ENCODE data around the gene RPL3. TPM values are rescaled to one million over a fixed set of nuclear protein-coding genes. Genes with fewer than 3 reads are reported as not detected.
A peak's percentile ranks its signal among the peaks of the same experiment; 100 is the strongest.

The RPL3 gene
- total RNA-seq, 1 experiment from 2014 or later = 3,475 TPM

DNA sequence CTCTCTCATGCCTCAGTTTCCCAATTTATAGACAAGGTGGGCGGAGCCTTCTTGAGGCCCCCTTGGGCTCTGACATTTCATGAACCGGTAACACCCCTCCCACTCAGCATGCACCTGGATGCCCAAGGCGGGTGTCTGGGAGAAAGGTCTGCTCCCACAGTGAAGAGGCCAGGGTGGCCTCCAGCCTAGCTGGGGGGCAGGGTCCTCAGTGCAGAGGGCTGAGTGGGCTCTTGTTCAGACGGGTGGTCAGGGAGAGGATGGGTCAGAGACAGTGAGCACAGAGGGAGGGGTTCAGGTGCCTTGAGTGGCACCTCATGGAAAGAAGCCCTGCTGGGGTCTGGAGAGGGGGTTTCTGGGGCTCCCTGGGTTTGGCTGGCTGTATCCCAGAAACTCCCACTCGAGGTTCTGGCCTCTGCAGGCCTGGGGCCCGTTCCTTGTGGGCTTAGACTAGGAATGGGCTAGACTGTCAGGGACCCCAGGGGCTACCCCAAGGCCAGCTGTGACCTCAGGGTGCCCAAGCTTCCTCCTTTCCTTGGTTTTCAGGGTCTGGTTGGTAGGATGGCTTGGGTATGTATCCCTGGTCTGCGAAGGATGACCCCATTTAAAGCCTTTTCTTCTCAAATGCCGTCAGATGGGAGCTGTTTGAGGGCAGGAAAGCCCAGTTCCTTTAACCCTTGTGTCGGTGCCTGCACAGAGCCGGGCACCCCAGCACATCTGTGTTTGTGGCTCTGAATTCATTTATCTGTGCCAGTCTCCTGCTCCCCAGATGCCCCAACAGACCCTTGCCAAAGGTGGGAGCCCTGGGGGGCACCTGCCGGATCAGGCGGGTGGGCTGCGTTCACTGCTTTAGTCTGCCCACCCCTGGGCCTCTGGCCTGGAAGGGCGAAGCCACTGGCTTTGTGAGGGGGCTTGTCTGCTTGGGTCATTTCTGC, 31.6 kb upstream of the RPL3 start:
- no peak for DNase-seq (ENCODE audit: unreplicated experiment)
- Mint-ChIP-seq H3K27me3 (ENCODE audit: insufficient read depth, unreplicated experiment) (peaks cover 9% of the 10 kb centered on the region), H3K27ac (ENCODE audit: low read depth, unreplicated experiment) (no peak overlapping the region), H3K36me3 (ENCODE audit: insufficient read depth, unreplicated experiment) (no peaks in the 10 kb centered on the region), H3K9me3 (ENCODE audit: unreplicated experiment) (no peaks in the 10 kb centered on the region), H3K4me1 (ENCODE audit: insufficient read depth, unreplicated experiment) (no peaks in the 10 kb centered on the region), H3K4me3 (ENCODE audit: unreplicated experiment) (peak overlapping the region; percentile 59)
- intact Hi-C loops (cut with micrococcal nuclease) = no loop called here
- BruUV-seq (replicated peaks) = no TSS peak
- CTCF ChIA-PET = interaction anchor here (0.6 to 0.7 kb wide), 2 partner anchors 8 to 17 kb away, joined by 3 to 5 read pairs; no protein-coding TSS in a partner anchor
- TF ChIP-seq, protein P1, sequence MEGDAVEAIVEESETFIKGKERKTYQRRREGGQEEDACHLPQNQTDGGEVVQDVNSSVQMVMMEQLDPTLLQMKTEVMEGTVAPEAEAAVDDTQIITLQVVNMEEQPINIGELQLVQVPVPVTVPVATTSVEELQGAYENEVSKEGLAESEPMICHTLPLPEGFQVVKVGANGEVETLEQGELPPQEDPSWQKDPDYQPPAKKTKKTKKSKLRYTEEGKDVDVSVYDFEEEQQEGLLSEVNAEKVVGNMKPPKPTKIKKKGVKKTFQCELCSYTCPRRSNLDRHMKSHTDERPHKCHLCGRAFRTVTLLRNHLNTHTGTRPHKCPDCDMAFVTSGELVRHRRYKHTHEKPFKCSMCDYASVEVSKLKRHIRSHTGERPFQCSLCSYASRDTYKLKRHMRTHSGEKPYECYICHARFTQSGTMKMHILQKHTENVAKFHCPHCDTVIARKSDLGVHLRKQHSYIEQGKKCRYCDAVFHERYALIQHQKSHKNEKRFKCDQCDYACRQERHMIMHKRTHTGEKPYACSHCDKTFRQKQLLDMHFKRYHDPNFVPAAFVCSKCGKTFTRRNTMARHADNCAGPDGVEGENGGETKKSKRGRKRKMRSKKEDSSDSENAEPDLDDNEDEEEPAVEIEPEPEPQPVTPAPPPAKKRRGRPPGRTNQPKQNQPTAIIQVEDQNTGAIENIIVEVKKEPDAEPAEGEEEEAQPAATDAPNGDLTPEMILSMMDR (IDR thresholded peaks at IDR 0.05; ENCODE audit: unreplicated experiment) = no peak
- POLR2A ChIA-PET = interaction anchor here (0.8 to 1.0 kb wide), 2 partner anchors 8 to 169 kb away, joined by 3 read pairs; partner anchors contain the start of gene ATF4

DNA sequence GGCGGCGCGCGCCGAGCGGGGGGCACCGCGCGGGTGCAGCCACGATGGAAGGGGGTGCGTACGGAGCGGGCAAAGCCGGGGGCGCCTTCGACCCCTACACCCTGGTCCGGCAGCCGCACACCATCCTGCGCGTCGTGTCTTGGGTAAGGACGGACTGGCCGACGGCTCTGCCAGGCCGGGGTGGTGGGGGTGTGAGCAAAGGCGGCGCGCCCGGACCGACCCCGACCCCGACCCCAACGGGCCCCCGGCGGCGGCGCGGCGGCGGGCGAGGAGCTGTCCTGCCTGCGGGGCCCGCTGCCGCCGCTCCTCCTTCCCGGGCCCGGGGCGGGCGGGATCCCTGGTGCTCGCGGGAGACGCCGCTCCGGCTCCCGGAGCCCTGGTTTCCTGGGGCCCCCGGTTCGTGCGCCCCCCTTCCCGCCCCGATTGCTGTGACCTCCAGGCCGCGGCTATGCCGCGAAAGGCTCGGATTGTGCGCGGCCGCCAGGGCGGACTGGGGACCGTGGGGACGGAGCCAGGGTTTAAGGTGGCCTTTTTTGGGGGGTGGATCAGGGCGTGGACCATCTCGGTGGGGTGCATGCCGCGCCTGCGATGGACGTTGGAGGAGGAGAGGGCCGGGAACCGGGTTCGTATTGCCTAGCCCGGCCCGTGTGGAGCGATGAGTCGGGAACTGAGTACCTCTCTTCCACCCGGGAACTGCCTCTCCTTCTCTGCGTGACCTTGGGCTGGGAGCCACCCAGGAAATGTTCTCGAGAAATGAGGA, 30.7 kb upstream of the RPL3 start, which contains the start of gene SYNGR1:
Gene SYNGR1 (plus strand): TSS at position 25 of the 760 bp plus-strand sequence. CDS start 20 bp downstream, at position 45.
- TF ChIP-seq, protein P1 (IDR thresholded peaks at IDR 0.05; ENCODE audit: unreplicated experiment) = no peak
- no peak within 1 kb of the TSS for H3K27ac Mint-ChIP-seq (ENCODE audit: low read depth, unreplicated experiment)
- H3K4me1 Mint-ChIP-seq (ENCODE audit: insufficient read depth, unreplicated experiment) = no peaks in the 10 kb centered on the region
- no TSS peak for BruUV-seq (replicated peaks)
- intact Hi-C loops (cut with micrococcal nuclease) = no loop called here
- H3K36me3 Mint-ChIP-seq (ENCODE audit: insufficient read depth, unreplicated experiment) = no peaks in the 10 kb centered on the region
- CTCF ChIA-PET = no interaction called here
- POLR2A ChIA-PET = interaction anchor here (0.7 kb wide), 1 partner anchor 49 kb away, joined by 3 read pairs; the partner anchor contains the start of gene TAB1
- H3K9me3 Mint-ChIP-seq (ENCODE audit: unreplicated experiment) = no peaks in the 10 kb centered on the region
- no peak for DNase-seq (ENCODE audit: unreplicated experiment)
- peak within 1 kb of the TSS; percentile 63 for H3K4me3 Mint-ChIP-seq (ENCODE audit: unreplicated experiment)
- peaks cover 10% of the 10 kb centered on the region for H3K27me3 Mint-ChIP-seq (ENCODE audit: insufficient read depth, unreplicated experiment)

DNA sequence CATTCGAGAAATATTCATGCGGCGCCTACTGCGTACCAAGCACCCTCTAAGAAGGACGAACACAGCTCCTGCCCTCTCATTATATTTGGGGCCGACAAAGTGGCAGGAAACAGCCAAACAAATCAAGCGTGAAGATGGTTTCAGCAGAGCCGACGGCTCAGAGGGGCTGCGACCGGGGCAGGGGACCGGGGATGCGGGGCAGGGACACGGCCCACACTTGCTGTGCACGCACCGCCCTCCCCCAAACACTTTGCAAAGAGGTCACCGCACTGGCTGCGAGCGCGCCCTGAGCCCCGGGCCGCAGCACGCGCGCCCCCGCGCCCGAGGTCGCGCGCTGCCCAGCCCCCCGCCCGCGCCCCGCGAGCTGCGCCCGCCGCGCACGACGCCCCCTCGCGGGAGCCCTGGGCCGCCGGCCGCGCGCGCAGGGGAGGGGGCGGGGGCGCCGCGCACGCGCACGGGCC, 30.1 kb upstream of the RPL3 start:
- Mint-ChIP-seq H3K27me3 (ENCODE audit: insufficient read depth, unreplicated experiment) (peaks cover 14% of the 10 kb centered on the region), H3K36me3 (ENCODE audit: insufficient read depth, unreplicated experiment) (no peaks in the 10 kb centered on the region), H3K4me1 (ENCODE audit: insufficient read depth, unreplicated experiment) (no peaks in the 10 kb centered on the region), H3K4me3 (ENCODE audit: unreplicated experiment) (peak overlapping the region; percentile 63), H3K9me3 (ENCODE audit: unreplicated experiment) (no peaks in the 10 kb centered on the region), H3K27ac (ENCODE audit: low read depth, unreplicated experiment) (no peak overlapping the region)
- BruUV-seq (replicated peaks) = no TSS peak
- ChIA-PET POLR2A (interaction anchor here (0.7 to 1.4 kb wide), 2 partner anchors 30 to 50 kb away, joined by 3 read pairs; partner anchors contain the start of genes RPL3 and TAB1), CTCF (interaction anchor here (0.6 to 0.8 kb wide), 3 partner anchors 32 to 979 kb away, joined by 3 read pairs; no protein-coding TSS in a partner anchor)
- TF ChIP-seq, protein P1 (IDR thresholded peaks at IDR 0.05; ENCODE audit: unreplicated experiment) = no peak
- no peak for DNase-seq (ENCODE audit: unreplicated experiment)
- intact Hi-C loops (cut with micrococcal nuclease) = no loop called here

Data from MCF 10A (cell line).